Stimulated activated naive CD4-positive, alpha-beta T cell (primary cell): ENCODE results near the gene ABCA1.
"Not testable (repeated sequence)": the region's sequence is repeated elsewhere in the genome, so short reads cannot be mapped to it uniquely, and the experiment has no call there.

ENCODE experiments used
- DNase-seq, 6 experiments: peaks; one replicate each; lab custom pipeline; 2025; lab: John Stamatoyannopoulos, UW

Gene ABCA1

DNA sequence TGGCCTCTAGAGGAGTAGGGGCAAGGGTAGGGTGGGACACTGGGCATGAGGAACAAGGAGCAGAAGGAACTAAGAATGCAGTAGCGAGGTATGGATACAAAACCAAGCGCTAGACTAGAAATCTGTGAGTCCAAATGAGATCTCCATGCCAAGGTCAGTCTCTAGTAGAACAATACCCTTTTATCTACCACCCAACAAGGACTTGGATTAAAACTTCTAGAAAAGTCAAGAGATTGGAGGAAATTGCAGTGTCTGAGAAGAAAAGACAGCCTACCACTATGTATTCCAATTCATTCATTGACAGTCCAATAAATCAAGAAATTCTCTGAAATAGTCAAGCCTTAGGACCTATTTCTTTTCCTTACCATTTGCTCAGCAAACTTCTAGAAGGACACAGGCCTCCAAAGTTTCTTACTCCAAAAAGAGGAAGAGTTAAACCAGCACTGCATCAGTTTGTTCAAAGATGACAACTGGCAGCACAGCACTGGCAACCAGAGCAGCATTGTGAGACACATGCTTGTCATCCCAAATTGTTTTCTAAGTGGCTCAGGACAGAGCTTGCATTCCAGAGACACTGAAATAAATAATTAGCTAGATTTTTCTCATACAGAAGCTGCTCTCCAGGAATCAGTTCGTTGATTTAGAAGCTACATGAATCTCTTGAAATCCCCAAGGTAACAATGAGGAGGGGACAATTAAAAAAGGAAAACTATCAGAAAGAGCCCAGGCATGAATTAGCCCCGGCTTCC lies 22.6 kb downstream of the ABCA1 start:
- DNase-seq: no peak

DNA sequence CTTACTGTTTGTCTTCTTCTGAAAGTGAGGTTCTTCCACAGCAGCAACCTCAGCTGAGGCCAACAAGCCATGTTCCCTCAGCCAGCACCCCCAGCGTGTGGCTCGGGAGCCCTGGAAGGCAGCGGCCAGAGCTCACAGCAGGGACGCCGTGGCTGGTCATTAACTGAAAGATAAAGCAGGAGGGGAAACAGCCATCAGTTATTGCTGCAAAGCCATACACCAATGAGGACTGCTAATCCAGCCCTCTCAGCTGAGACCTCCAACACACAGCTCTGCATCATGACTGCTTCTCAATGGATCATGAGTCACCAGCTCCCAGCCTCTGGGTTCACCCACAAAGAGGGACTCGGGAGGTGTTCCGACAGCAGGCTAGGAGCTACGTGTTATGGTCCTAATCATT lies 24.3 kb downstream of the ABCA1 start:
- no peak for DNase-seq

DNA sequence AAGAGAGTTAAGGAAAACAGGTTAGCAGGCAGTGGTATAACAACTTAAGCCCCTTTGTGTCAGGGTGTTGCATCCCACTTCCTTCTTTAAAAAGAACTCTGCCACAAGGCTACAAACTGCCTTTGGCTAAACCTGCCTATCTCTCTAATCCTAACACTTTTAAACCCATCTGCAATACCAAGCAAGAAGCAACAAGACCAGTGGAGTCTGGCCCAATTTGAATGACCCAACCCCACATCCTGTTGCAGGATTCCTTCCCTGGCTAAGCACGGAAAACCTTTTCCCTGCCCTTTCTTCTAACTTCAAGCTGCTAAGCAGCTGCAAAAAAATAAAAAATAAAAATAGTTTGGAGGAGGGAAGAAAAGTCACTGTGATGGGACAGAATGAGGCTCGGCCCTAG lies 27.1 kb downstream of the ABCA1 start:
- no peak for DNase-seq

DNA sequence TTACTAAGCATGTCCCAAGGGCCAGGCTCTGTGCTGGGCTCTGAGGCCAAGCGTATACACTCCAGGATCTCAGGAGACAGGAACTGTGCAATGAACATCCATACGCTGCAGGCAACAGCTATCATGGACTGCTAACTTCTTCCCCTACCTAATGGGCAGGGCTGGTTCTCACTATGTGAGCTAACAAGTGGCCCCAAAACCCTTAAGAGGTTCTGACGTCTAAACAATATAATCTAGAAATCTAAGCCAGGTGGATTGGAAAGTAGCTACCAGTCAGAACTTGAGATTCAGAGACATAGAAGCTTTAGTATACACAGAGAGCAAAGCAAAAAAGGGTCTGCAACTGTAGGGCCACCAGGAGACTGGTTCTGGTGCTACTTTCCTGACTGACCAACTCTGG lies 27.6 kb downstream of the ABCA1 start:
- DNase-seq: no peak

DNA sequence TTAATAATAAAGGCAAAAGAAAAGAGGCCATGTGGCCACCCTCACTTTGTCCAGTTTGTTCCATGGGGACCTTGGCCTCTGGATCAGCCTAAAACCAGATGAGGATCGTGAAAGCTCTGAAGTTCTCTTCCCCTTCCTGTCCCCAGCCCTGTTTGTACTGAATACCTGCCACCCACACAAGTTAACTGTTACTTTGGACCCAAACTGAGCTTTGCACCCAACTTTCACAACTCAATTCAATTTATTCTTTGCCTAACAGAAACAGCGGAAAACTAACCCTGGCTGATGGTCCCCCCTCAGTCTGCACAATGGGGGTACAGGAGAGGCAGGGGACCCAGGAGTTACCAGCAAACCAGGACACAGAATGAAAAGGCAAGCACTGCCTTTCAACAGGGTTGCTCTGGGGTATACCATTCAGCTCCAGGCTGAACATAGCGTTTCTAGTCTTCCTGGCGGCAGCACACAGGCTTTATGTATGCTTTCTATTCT lies 28.2 kb downstream of the ABCA1 start:
- no peak for DNase-seq

DNA sequence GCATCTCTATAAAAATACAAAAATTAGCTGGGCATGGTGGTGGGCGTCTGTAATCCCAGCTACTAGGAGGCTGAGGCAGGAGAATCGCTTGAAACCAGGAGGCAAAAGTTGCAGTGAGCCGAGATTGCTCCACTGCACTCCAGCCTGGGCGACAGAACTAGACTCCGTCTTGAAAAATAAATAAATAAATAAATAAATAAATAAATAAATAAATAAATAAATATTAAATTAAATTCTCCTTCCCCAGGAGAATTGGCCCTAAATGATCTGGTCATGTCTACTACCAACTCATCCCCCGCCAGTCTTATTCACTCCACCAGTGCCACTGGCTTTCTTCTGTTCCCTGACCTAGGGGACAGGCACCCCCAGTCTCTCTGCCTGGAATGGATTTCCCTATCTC lies 29.6 kb downstream of the ABCA1 start:
- not testable (repeated sequence) for DNase-seq

DNA sequence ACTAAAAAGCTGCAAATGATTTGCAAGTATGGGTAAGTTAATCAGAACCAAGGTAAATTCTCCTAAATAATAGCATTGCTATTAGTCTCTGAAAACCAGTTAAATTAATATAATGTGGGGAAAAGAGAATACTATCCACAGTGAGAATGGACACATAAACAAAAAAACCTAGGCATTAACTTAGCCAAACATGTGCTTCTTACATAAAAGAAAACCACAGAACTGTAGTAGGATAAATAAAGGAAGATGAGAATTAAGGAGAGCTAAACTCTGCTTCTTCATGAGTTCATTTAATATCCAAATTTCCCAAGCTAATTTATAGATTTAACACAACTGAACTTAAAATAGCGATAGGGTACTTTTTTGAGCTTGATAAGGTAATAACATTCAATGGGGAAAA lies 31.8 kb downstream of the ABCA1 start:
- DNase-seq: no peak

DNA sequence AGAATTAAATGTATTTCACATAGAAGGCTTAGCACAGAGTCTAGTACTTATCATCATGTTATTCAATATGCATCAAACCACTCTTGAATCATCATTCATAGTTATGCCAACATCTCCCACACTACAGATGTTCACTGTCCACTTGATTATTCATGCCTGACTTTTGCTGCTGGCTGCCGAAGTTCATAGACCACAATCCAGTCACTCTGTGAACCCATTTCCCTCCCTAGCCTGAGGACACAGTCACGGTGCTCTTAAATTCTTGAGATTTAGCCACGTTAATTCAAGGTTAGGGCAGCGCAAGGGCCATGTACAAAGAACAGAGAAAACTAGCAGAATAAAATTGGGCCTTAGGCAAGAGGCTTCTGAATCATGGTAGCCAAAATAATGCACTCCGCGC lies 32.4 kb downstream of the ABCA1 start:
- no peak for DNase-seq

DNA sequence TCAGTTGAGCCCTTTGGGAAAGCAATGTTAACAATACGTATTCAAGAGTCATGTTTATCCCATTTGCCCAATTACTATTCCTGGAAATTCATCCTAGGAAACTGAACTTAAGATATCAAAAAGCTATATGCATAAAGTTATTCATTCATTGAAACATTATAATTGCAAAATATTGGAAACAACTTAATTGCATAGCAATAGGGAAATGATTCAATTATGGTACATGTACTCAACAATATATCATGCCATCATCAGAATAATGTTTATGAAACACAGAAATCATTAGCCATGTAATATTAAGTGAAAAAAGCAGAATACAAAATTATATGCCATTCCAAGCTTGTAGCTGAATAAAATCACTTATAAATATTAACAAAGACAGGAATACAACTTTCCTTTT lies 35.3 kb downstream of the ABCA1 start:
- DNase-seq: no peak

DNA sequence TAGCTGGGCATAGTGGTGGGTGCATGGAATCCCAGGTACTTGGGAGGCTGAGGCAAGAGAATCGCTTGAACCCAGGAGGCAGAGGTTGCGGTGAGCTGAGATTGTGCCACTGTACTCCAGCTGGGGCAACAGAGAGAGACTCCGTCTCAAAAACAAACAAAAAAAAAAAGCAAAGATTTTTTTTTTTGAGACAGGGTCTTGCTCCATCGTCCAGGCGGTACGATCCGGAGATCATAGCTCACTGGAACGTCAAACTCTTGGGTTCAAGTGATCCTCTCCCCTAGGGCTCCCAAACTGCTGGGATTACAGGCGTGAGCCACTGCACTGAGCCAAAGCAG lies 37.6 kb downstream of the ABCA1 start:
- no peak for DNase-seq

DNA sequence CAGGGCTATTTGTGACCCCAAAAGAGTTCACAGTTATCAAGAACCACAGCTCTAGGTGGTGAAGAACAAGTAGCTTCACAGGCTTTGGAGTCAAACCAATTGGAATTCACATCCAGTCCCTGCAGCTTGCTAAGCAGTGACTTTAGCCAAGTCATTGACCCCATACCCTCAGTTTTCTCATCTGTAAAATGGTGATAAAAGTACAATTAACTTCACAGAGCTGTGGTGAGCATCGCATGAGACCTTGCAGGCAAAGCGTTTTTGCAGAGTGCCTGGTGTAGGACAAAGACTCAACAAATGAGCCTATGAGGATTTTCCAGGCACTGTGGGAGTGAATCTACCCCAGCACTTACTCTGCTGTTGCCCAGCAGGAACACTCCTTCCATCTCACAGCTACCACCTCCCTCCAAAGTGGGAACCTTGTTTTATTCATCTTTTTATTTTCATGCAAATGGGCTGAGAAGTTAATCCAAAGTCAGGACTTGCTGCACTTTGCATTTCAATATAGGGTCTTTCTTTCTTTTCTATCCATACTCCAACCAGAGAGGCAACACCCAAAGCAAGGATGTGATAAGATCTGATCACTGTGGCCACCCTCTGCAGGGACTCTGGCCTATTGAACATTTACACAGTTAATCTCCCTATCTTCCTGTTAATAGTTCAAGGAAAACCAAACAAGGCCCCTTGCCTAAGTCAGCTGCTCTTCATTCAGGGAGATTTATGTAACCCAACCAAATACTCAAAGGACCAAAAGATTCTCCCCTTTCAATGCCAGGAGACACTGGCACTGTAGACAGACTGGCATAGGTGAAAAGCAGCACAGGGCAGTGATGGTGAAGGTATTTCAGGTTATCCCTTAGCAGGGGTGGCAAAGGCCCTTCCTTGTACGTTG lies 41.9 kb downstream of the ABCA1 start:
- DNase-seq: no peak

DNA sequence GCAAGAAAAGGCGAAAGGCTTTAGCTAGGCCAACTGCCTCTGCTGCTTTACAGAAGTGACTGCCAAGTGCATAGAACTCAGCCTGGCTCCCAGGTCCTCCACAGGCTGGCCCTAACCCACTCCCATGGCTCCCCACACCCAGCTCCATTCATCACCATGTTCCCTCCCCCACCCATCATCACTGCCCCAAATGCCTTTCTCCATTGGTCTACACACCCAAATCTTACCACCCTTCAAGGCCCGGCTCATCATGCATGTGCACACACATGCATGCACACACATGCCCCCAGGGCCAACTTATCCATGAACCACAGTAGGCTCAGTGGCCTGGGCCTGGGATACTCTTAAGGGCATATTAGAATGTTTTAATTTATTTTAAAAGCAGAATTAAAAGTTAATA lies 44.8 kb downstream of the ABCA1 start:
- no peak for DNase-seq

DNA sequence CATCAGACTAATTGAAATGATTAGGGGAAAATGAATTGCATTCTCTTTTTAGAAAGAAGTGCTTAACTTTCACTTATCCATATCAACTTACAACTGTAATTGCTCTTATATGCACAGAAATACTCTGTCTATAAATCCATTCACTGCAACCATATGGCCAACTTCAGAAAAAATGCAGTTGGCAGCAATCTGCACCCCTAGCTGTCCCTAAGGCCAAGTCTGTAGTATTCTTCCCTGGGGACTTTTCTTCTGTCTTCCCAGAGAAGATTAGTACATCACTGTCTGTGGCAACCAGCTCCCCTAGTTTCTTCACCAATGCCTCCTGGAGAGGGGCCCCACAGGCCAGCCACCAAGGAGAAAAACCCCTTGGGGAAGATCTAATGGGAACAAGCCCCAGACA lies 45.4 kb downstream of the ABCA1 start:
- no peak for DNase-seq

DNA sequence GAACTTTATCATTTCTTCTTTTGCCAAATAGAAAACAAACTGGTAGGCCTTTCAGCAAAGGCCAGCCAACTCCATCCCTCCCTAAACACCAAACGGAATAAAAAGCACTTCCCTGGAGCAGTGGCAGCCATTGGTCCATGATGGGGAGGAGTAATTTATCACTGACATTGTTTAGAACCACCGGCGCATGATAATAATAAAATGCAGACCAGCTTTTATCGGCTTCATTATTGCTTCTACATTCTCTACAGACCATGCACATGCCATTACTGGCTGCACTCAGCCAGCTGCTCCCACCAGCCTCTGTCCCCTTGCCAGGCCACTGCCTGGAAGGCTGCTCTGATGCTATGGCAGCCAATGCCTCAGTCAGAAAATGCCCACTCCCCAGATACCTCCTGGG lies 45.9 kb downstream of the ABCA1 start:
- DNase-seq: no peak

DNA sequence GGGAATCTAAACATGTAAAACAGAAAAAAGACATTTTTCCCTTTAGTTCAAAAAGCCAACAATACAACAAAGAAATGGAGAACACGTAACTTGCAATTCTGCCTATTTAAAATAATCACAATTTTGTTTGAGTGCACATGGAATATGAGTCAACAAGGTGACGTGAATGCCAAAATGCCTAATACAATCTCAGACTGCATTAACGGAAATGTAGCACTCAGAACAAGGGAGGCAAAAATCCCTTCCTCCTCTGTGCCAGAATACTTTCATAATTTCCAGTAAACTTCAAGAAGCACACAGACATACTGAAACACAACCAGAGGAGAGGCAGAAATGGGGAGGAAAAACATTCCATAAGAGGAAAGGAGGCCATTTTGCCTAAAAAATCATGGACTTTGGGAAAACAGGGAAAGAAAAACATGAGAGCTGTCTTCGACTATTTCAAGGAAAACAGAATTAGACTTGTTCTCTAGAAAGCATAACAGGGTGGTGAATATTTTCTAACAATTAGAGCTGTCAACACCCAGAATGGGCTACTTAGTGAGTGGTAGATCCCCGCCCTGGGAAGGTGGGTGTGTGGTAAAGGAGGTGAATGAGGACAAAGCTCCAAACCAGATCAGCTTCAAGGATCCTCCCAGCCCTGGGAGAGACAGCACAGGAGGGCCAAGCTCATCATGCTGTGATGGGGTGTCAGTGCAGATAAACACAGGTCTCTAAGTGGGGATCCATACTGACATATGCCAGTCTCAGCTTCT lies 48.2 kb downstream of the ABCA1 start:
- DNase-seq: no peak

DNA sequence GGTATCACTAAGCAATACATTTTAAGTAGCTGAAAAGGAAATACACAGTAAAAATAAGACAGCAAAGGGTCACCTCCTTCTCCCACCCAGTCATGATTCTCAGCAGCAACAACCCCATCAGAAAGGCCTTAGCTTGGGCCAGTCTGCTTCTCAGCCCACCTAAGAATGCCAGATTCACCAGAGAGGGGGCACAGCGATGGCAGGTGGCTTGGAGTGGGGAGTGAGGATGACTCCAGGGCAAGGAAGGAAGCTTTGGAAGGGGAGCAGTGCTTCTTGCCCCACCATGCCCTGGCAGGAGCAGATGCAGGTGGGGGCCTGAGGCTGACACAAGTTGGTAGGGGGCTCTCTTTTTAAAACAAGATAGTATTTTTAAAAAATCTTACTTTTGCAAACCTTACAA lies 51.4 kb downstream of the ABCA1 start:
- no peak for DNase-seq

DNA sequence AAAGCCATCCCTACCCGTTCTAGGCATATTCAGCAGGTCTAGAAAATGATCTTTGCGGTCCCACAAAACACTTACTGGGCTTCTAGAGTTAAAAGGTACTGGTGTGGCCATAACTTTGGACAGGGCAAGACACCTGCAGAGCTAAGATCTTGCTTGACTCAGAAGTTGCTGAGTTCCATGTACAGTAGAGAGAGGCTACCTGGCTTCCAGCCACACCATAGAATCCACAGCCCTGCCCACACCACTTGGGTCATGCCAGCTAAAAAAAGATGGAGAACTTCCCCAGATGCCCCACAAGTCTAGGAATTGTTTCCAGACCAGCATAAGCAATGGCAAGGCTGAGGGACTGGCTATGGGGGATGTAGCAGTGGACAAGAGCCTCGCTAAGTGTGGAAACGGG lies 52.1 kb downstream of the ABCA1 start:
- DNase-seq: no peak

DNA sequence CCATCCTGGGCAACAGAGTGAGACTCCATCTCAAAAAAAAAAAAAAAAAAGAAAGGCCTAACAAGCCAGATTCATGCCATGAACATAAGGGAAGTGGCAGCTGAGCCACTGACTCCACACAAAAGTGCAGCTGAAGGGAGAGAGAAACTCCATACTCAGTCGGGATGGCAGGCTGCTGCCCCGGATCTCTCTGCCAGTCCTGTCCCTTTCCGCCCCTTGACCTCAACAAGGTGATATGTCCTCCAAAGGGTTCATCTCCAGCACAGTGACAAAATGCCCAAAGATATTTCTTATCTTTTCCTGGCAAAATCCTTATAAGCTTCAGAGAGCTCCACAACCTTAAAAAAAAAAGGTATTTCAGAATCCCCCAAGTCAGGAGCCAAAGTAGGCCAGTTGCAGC lies 52.6 kb downstream of the ABCA1 start:
- DNase-seq: no peak

DNA sequence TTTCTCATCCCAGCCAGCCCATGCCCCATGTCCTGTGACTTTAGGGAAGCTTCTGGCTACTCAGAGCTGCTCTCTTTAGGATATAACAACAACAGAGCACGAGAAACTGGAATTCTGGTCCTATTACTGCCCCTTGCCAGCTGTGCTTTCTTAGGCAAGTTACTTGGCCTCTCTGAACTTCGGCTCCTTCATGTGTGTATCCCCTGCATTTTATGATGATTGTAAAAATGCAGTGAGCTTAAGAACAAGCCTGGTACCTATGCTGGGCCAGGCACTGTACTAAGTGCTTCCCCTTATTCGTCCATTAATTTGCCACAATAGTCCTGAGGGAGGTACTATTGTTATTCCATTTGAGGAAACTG lies 54.5 kb downstream of the ABCA1 start:
- DNase-seq: no peak

DNA sequence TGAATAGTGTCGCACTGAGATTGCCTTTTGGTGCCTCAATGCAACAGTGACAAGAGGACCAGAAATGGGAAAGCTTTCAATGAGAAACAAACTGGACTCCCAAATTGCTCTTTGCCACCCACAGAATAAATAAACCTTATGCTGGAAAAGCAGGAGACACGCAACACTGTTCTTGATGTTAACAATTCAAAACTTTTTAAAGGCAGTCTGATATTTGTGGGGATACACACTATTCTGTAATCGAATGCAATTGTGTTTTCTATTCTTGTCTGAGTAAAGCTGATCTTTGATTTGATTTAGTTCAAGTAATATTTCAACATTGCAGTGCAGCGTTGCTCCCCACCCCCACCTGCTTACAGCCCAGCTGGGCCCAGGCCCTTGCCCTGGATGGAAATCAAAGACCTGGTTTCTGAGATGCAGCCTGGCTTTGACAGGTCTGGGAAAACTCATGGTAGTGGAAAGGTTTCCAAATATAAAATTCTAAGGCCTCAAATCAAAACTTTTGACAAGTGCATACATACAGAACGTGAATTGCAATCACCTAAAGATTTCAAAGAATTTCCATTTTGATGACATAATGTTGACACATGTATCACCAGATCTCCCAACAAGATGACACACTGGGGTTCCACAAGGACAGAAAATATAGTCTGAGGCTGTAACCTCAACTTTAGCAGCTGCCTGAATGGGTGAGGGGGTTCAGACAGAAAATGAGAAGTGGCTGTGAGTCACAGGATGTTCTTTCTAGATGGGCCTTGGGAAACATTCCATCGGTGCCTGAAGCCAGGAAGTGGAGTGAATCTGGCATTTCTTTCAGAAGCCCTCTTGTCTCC lies 55.1 kb downstream of the ABCA1 start:
- DNase-seq: no peak

DNA sequence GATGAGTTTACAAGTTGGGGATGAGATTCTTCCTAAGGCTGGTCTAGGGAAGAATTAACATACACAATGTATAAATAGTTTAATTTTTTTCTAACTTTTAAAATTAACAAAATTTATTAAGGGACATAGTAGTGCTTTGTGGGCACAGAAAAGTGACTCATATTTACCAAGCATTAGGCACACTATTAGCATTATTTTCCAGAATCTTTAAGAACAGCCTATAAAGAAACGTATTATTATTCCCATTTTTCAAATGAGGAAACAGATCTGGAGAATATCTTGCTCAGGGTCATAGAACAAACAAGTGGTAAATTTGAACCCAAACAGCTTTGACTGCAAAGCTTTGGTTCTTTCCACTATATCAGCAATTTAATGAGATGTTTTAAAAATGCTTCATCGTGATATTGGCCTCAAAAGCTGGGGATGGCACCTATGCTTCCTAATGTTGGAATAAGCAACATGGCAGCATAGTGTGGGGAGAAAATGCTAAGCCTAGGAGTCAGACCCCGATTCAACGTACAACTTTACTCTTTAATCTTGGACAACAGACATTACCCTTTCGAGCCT lies 55.9 kb downstream of the ABCA1 start:
- DNase-seq: no peak

DNA sequence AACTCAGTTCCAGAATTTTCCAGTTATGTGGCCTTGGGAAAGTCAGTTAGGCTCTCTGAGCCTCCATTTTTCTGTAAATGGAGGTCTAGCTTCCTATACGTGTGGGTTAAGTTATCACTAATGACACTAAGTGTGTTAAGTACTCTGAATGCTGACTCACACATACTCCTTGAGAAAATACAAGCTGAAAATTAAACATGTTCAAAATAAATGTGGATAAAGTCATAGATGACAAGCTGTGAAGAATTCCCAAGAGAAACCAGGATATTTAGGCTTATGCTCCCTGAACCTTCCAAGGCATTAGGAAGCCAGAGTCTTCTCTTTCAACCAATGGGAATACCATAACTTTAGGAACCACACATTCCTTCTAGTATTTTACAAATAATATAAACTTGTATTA lies 58.1 kb downstream of the ABCA1 start:
- DNase-seq: no peak
